GM06990 (cell line): ENCODE results near the gene GAD2.

Experiments
- DNase-seq: peaks from one replicate; pipeline ENCODE4 v3.0.0-alpha.2; 2011; ENCODE audit not compliant: insufficient read length; ENCODE audit errors: extremely low read depth
- H3K27me3 ChIP-seq: replicated peaks from 2 replicates; pipeline ENCODE4 v1.6.0; 2011; ENCODE audit warnings: low read length; ENCODE audit not compliant: control insufficient read depth, insufficient read depth
- H3K36me3 ChIP-seq: 2 replicates; pipeline ENCODE4 v1.5.1; 2011; ENCODE audit warnings: low read length; ENCODE audit not compliant: control insufficient read depth, insufficient read depth
- H3K4me3 ChIP-seq: replicated peaks from 2 replicates; pipeline ENCODE4 v1.5.1; 2011; ENCODE audit warnings: low read depth, mild to moderate bottlenecking, control low read depth, low read length
- CTCF ChIP-seq: IDR thresholded peaks from 2 replicates; pipeline ENCODE4 v1.5.1; 2011; ENCODE audit warnings: low read length, control low read depth, mild to moderate bottlenecking, inconsistent platforms; ENCODE audit not compliant: insufficient read depth, poor library complexity, severe bottlenecking

GAD2 gene

DNA sequence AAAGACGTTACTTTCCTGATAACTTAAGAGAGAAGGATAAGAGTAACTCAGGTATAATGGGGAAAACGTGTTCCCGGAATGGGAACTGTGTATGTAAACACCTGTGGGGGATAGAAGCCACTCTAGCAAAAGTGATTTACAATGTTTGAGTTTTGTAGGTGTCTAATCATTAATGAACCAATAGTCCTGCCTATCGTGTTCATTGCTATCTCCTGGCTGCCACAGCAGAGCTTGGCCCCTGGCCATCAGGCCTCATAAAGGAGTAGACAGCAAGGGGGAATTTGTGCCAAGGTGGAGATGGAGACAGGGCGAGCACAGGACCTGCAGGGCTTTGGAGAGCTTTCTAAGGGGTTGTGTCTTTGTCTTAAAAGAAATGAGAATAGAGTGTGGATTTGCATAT is 102.1 kb downstream of the GAD2 start:
- TF ChIP-seq CTCF = no peak
- DNase-seq = no peak
- no peaks in the 10 kb centered on the region for H3K36me3 ChIP-seq

DNA sequence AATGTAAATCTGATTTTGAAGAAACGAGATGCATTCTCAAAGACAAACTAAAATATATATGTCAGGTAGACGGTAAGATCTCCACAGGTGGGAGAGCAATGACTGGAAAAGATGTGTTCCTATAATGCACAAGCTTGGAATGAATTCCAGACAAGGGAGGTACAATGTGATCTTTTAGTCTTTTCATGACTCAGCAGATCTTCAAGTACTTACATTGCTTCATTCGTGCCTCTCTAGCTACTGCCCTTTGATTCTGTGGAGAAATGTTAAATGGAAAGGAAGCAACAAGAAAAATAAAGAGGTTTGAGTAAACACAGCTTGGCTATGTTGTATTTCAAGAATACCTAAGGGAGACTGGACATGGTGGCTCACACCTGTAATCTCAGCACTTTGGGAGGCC is 106.6 kb downstream of the GAD2 start:
- Histone ChIP-seq H3K36me3 (no peaks in the 10 kb centered on the region), H3K4me3 (no peak overlapping the region), H3K27me3 (no peaks in the 10 kb centered on the region)
- no peak for TF ChIP-seq CTCF
- no peak for DNase-seq

More for the DNA sequence above, 102.1 kb downstream of the GAD2 start:
- no peaks in the 10 kb centered on the region; the same call in 1 of the 2 replicates for H3K27me3 ChIP-seq
- H3K4me3 ChIP-seq = no peak overlapping the region

DNA sequence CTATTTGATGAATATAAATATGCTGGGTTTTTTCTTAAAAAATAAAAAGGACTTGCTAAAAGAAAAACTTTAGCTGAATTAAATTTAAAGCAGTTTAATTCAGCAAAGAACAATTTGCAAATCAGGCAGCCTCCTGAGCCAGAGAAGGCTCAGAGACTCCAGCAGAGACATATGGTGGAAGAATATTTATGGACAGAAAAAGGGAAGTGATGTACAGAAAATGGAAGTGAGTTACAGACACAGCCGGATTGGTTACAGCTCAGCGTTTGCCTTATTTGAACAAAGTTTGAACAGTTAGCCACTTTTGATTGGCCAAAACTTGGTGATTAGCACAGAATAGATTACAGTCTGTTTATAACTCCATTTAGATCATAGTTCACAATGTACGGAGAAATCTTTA is 110.3 kb downstream of the GAD2 start:
- Histone ChIP-seq H3K4me3 (no peak overlapping the region), H3K36me3 (no peaks in the 10 kb centered on the region), H3K27me3 (no peaks in the 10 kb centered on the region)
- DNase-seq = no peak
- no peak for TF ChIP-seq CTCF

GRCh38 chr10:26327811-26328210 is 111.2 kb downstream of the GAD2 start:
- DNase-seq = no peak
- Histone ChIP-seq H3K36me3 (no peaks in the 10 kb centered on the region), H3K27me3 (no peaks in the 10 kb centered on the region), H3K4me3 (no peak overlapping the region)
- TF ChIP-seq CTCF = no peak

- H3K36me3 ChIP-seq = no peaks in the 10 kb centered on the region
- no peaks in the 10 kb centered on the region for H3K27me3 ChIP-seq
- no peak for DNase-seq
- H3K4me3 ChIP-seq = no peak overlapping the region
- TF ChIP-seq CTCF = no peak
Observed at GRCh38 chr10:26331371-26331770, 114.8 kb downstream of the GAD2 start.

DNA sequence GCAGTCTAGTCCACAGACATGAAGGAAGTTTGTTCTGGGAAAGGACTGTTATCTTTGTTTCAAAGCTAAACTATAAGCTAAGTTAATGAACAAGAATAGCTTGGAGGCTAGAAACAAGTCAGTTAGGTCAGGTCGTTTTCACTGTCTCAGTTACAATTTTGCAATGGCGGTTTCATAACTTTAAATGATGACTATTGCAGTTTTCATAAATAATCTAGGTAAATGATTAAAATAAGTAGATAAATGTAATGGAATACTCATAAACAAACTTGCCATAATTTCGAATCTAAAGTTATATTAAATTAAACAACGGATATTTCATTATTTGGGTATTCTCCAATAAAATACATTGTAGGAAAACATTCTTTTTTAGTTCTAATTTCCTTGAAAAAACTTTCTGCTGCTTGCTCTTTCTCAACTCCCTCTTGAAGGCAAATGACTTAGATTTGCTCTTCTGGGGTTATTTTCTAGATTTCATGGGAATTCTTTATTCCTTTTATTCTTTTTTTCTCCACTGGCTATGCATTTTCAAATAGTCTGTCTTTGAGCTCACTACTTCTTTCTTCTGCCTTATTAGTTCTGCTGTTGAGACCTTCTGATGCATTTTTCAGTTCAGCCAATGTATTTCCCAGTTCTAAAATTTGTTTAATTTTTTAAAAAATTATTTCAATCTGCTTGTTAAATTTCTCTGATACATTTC is 117.8 kb downstream of the GAD2 start:
- H3K36me3 ChIP-seq = no peaks in the 10 kb centered on the region
- H3K4me3 ChIP-seq = no peak overlapping the region
- H3K27me3 ChIP-seq = no peaks in the 10 kb centered on the region
- no peak for DNase-seq
- no peak for TF ChIP-seq CTCF
